Fibroblast of skin of back (primary cell): ENCODE data around the gene NDUFB7.
"Not testable (repeated sequence)": the region's sequence is repeated elsewhere in the genome, so short reads cannot be mapped to it uniquely, and the experiment has no call there.

Experiments used
- DNase-seq: peaks from one replicate; pipeline ENCODE4 v3.0.0-alpha.2; 2013

Gene NDUFB7

GRCh38 chr19:14553042-14553938 lies 18.6 kb downstream of the NDUFB7 start:
- no peak for DNase-seq

- not testable (repeated sequence) for DNase-seq
Observed at GRCh38 chr19:14552006-14552360, 19.9 kb downstream of the NDUFB7 start.

- peak; percentile 56 for DNase-seq
Observed at GRCh38 chr19:14551134-14552005, 20.5 kb downstream of the NDUFB7 start.

- DNase-seq, result no peak
Observed at GRCh38 chr19:14550201-14550754, 21.6 kb downstream of the NDUFB7 start.

- DNase-seq, result no peak
Observed at GRCh38 chr19:14545716-14546082, 26.2 kb downstream of the NDUFB7 start.

GRCh38 chr19:14544977-14545715 lies 26.7 kb downstream of the NDUFB7 start:
- DNase-seq, result peak; percentile 41

- peak; percentile 10 for DNase-seq
Observed at GRCh38 chr19:14544047-14544446, 27.8 kb downstream of the NDUFB7 start.

GRCh38 chr19:14542711-14543328 lies 29.0 kb downstream of the NDUFB7 start:
- DNase-seq, result peak; percentile 32

GRCh38 chr19:14541979-14542378 lies 29.9 kb downstream of the NDUFB7 start:
- DNase-seq, result not testable (repeated sequence)

GRCh38 chr19:14540741-14541525 lies 30.9 kb downstream of the NDUFB7 start:
- DNase-seq, result no peak

GRCh38 chr19:14536926-14537692 lies 34.8 kb downstream of the NDUFB7 start:
- DNase-seq, result peak; percentile 33

GRCh38 chr19:14533450-14533849 lies 38.4 kb downstream of the NDUFB7 start:
- DNase-seq, result no peak

GRCh38 chr19:14530506-14530905 lies 41.4 kb downstream of the NDUFB7 start:
- no peak for DNase-seq

- DNase-seq, result no peak
Observed at GRCh38 chr19:14530005-14530348, 41.9 kb downstream of the NDUFB7 start.

GRCh38 chr19:14529254-14530004 lies 42.4 kb downstream of the NDUFB7 start, which contains the start of gene TECR:
TSS of gene TECR (plus strand) at chr19:14529594. CDS start at chr19:14529697, 103 bp downstream.
- peak; percentile 100 for DNase-seq

GRCh38 chr19:14528419-14529253 lies 43.2 kb downstream of the NDUFB7 start:
- no peak for DNase-seq

GRCh38 chr19:14526423-14526822 lies 45.4 kb downstream of the NDUFB7 start:
- DNase-seq, result no peak

GRCh38 chr19:14525729-14526128 lies 46.1 kb downstream of the NDUFB7 start:
- no peak for DNase-seq

- no peak for DNase-seq
Observed at GRCh38 chr19:14520543-14520942, 51.3 kb downstream of the NDUFB7 start.
